CD14-positive monocyte (primary cell): ENCODE results near the gene JUP. TPM values are rescaled to one million over a fixed set of nuclear protein-coding genes. Genes with fewer than 3 reads are reported as not detected.

Experiments used
- DNase-seq, 3 donors: peaks; one replicate each; pipeline ENCODE4 v3.0.0-alpha.2; 2011 to 2022
- H2AFZ ChIP-seq: 2 replicates; pipeline ENCODE4 v1.6.0; 2012; ENCODE audit warnings: mild to moderate bottlenecking, low read depth, low read length, inconsistent platforms; ENCODE audit not compliant: insufficient read depth, poor library complexity, severe bottlenecking
- H3K27ac ChIP-seq, 2 donors: 1 replicate in 1 of 2; 2 replicates in 1 of 2; pipeline ENCODE4 v1.5.1; 2012 to 2013; ENCODE audit warnings: low read length in 2 of 2, control low read depth in 1 of 2, inconsistent platforms in 1 of 2, low read depth in 1 of 2, mild to moderate bottlenecking in 1 of 2
- H3K27me3 ChIP-seq, 2 donors: one replicate each; pipeline versions ENCODE4 v1.6.0 to v1.6.1; 2011 to 2013; ENCODE audit warnings: low read length in 2 of 2; ENCODE audit not compliant: control insufficient read depth in 2 of 2, insufficient read depth in 2 of 2
- H3K36me3 ChIP-seq, 2 donors: replicated peaks in 1 of 2; 1 replicate in 1 of 2; 2 replicates in 1 of 2; pipeline versions ENCODE4 v1.5.1 to v1.6.1; 2012 to 2013; ENCODE audit warnings: low read length in 2 of 2, control low read depth in 1 of 2, inconsistent platforms in 1 of 2, mild to moderate bottlenecking in 1 of 2; ENCODE audit not compliant: insufficient read depth in 2 of 2, control insufficient read depth in 1 of 2
- H3K4me1 ChIP-seq, 2 donors: 1 replicate in 1 of 2; 2 replicates in 1 of 2; pipeline versions ENCODE4 v1.5.1 to v1.6.1; 2012 to 2013; ENCODE audit warnings: low read length in 2 of 2, control low read depth in 1 of 2, inconsistent platforms in 1 of 2, mild to moderate bottlenecking in 1 of 2, moderate library complexity in 1 of 2; ENCODE audit not compliant: insufficient read depth in 2 of 2, control insufficient read depth in 1 of 2
- H3K4me2 ChIP-seq: replicated peaks from 2 replicates; pipeline ENCODE3; 2012; ENCODE audit warnings: low read length, moderate library complexity, mild to moderate bottlenecking; ENCODE audit not compliant: poor library complexity, severe bottlenecking; ENCODE audit errors: extremely low read depth
- H3K4me3 ChIP-seq, 3 experiments: fragments of 200-600 bp in 1 of 3; sonication (generic) in 1 of 3; replicated peaks in 1 of 3; 1 replicate in 2 of 3; 2 replicates in 1 of 3; pipeline ENCODE4 v1.5.1; 2011 to 2013; ENCODE audit warnings: low read length in 3 of 3, mild to moderate bottlenecking in 3 of 3, control low read depth in 2 of 3, low read depth in 2 of 3, inconsistent platforms in 1 of 3, moderate library complexity in 1 of 3
- H3K79me2 ChIP-seq: 2 replicates; pipeline ENCODE4 v1.6.0; 2012; ENCODE audit warnings: mild to moderate bottlenecking, control low read depth, inconsistent platforms, low read length, moderate library complexity; ENCODE audit not compliant: insufficient read depth
- H3K9ac ChIP-seq: 2 replicates; pipeline ENCODE4 v1.6.0; 2017; ENCODE audit warnings: low read length, mild to moderate bottlenecking; ENCODE audit not compliant: insufficient read depth, poor library complexity, severe bottlenecking
- H3K9me3 ChIP-seq, 2 donors: replicated peaks in 1 of 2; 1 replicate in 1 of 2; 2 replicates in 1 of 2; pipeline versions ENCODE4 v1.5.1 to v1.6.1; 2012 to 2013; ENCODE audit warnings: low read length in 2 of 2, control low read depth in 1 of 2; ENCODE audit not compliant: control insufficient read depth in 1 of 2, insufficient read depth in 1 of 2
- H4K20me1 ChIP-seq: 2 replicates; pipeline ENCODE4 v1.6.0; 2012; ENCODE audit warnings: mild to moderate bottlenecking, low read length, control low read depth, moderate library complexity; ENCODE audit not compliant: insufficient read depth
- H3K27ac Mint-ChIP-seq, 7 donors: one replicate each; pipeline ENCODE4 v1.8.0; 2020; ENCODE audit warnings: mild to moderate bottlenecking in 7 of 7, mixed read lengths in 7 of 7, moderate library complexity in 6 of 7, inconsistent platforms in 2 of 7
- H3K27me3 Mint-ChIP-seq, 3 donors: one replicate each; pipeline ENCODE4 v1.8.0; 2021 to 2022; ENCODE audit warnings: low read depth in 3 of 3, mild to moderate bottlenecking in 3 of 3, mixed read lengths in 3 of 3, moderate library complexity in 3 of 3, inconsistent platforms in 1 of 3
- H3K36me3 Mint-ChIP-seq, 2 donors: one replicate each; pipeline ENCODE4 v1.8.0; 2020; ENCODE audit warnings: mixed read lengths in 2 of 2, inconsistent platforms in 1 of 2, mild to moderate bottlenecking in 1 of 2
- H3K4me1 Mint-ChIP-seq: one replicate; pipeline ENCODE4 v1.8.0; 2020; ENCODE audit warnings: mild to moderate bottlenecking, mixed read lengths
- H3K4me3 Mint-ChIP-seq, 2 donors: one replicate each; pipeline ENCODE4 v1.8.0; 2020; ENCODE audit warnings: mild to moderate bottlenecking in 2 of 2, mixed read lengths in 2 of 2, moderate library complexity in 1 of 2
- H3K9me3 Mint-ChIP-seq, 7 donors: one replicate each; pipeline ENCODE4 v1.8.0; 2020 to 2022; ENCODE audit warnings: mixed read lengths in 7 of 7, mild to moderate bottlenecking in 6 of 7, moderate library complexity in 6 of 7, inconsistent platforms in 2 of 7
- CTCF ChIP-seq: fragments of 200-600 bp; IDR thresholded peaks from one replicate; pipeline ENCODE4 v1.8.0; 2022; ENCODE audit warnings: antibody characterized with exemption, mild to moderate bottlenecking
- WGBS: methylation state at CpG from one replicate; pipeline ENCODE4 v1.1.5; 2013; ENCODE audit warnings: missing lambda C conversion rate; ENCODE audit not compliant: insufficient coverage; 5-methylcytosine and 5-hydroxymethylcytosine counted together
- intact Hi-C, 2 donors: fragments of 100-400 bp; cut with micrococcal nuclease; formaldehyde crosslinking; loops; one replicate each; pipeline versions ENCODE4 v1.15.0 to v1.15.1; 2023
- polyA plus RNA-seq, 3 donors: library from polyadenylated mRNA; depleted of rRNA in 1 of 3; unstranded in 2 of 3; stranded (reverse) in 1 of 3; fragments of 300-500 nt in 2 of 3; fragments of >200 nt in 1 of 3; fragmentation: Illumina TruSeq in 2 of 3; gene quantifications; 1 replicate in 2 of 3; 2 replicates in 1 of 3; pipeline ENCODE4 v1.2.3, GENCODE V29; 2012 to 2021

JUP gene
- polyA plus RNA-seq, 3 donors = 14.0 to 22.1 (median 15.4) TPM

- Histone ChIP-seq H3K27ac (no peak overlapping the region), H3K9ac (no peak overlapping the region), H3K79me2 (no peaks in the 10 kb centered on the region), H4K20me1 (peaks cover 46% of the 10 kb centered on the region), H3K9me3 (no peaks in the 10 kb centered on the region), H3K4me3 (no peak overlapping the region), H3K4me2 (no peak overlapping the region), H3K27me3 (no peaks in the 10 kb centered on the region), H2AFZ (no peak overlapping the region), H3K4me1 (peaks cover 8% of the 10 kb centered on the region in 2 donors), H3K36me3 (peaks cover 17 to 58% of the 10 kb centered on the region in 2 donors)
- Mint-ChIP-seq H3K36me3 (peaks cover 10 to 14% of the 10 kb centered on the region in 2 donors), H3K4me1 (peaks cover 5% of the 10 kb centered on the region), H3K9me3 (peaks cover 0 to 2% (median 0%) of the 10 kb centered on the region in 7 donors), H3K4me3 (no peak overlapping the region), H3K27me3 (peaks cover 0 to 9% (median 6%) of the 10 kb centered on the region in 3 donors), H3K27ac (no peak overlapping the region)
- TF ChIP-seq CTCF = no peak
- no peak for DNase-seq
- intact Hi-C loops = no loop called here
- WGBS = 50% methylated on average over 10 of the region's 12 CpGs
These were observed 13.3 kb downstream of the JUP start for GRCh38 chr17:41773190-41773588.

DNA sequence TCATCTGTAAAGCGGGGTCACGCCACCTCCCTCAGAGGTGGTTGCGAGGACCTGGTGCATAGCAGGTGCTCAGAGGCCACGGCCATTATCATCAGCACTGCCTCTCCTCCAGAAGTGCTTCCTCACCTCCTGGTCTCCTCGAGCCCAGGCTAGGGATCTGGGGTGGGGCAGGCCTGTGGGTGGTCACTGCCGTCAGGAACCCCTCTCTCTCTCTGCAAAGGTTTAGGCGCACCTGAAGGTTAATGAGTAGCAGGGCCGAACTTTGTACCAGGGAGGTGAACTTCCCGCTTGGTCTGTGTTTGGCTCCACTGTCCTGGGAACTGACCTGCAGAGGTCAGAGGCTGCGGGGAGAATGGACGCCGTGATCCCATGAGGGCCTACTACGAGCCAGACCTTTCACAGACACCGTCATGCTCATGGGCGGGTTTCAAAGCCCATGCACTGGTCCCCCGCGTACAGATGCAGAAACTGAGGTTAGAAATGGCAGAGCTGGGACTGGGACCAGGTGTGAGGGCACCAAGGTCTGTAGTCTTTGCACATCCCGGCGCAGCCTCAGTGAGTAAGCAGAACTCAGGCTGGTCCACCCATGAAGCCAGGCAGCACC, 13.8 kb downstream of the JUP start:
- Mint-ChIP-seq H3K27me3 (peaks cover 0 to 9% (median 6%) of the 10 kb centered on the region in 3 donors), H3K4me1 (peaks cover 5% of the 10 kb centered on the region), H3K9me3 (peaks cover 0 to 2% (median 0%) of the 10 kb centered on the region in 7 donors), H3K4me3 (no peak overlapping the region), H3K27ac (no peak overlapping the region), H3K36me3 (peaks cover 12 to 17% of the 10 kb centered on the region in 2 donors)
- no peaks in the 10 kb centered on the region for H3K9me3 ChIP-seq
- H3K4me2 ChIP-seq = no peak overlapping the region
- intact Hi-C loops = no loop called here
- TF ChIP-seq CTCF = no peak
- no peak overlapping the region for H3K27ac ChIP-seq
- DNase-seq = no peak
- H3K4me3 ChIP-seq = no peak overlapping the region
- H4K20me1 ChIP-seq = peaks cover 41% of the 10 kb centered on the region
- H2AFZ ChIP-seq = no peak overlapping the region
- peaks cover 18 to 63% of the 10 kb centered on the region in 2 donors for H3K36me3 ChIP-seq
- WGBS = 97% methylated on average over 13 of the region's 19 CpGs
- no peak overlapping the region for H3K9ac ChIP-seq
- peaks cover 3% of the 10 kb centered on the region in 2 donors for H3K4me1 ChIP-seq
- no peaks in the 10 kb centered on the region for H3K27me3 ChIP-seq
- H3K79me2 ChIP-seq = no peaks in the 10 kb centered on the region
